Epithelial cell of proximal tubule (primary cell): ENCODE results near the gene KIAA0586. TPM values are rescaled to one million over a fixed set of nuclear protein-coding genes. Genes with fewer than 3 reads are reported as not detected.
"Not testable (repeated sequence)": the region's sequence is repeated elsewhere in the genome, so short reads cannot be mapped to it uniquely, and the experiment has no call there.

Experiments
- DNase-seq: peaks from one replicate; pipeline ENCODE4 v3.0.0-alpha.2; 2011; ENCODE audit warnings: low read depth
- H3K4me3 ChIP-seq: 2 replicates; pipeline ENCODE4 v1.5.1; 2011; ENCODE audit warnings: low read depth, mild to moderate bottlenecking, low read length
- CTCF ChIP-seq: conservative IDR thresholded peaks from 2 replicates; pipeline ENCODE4 v1.5.1; 2012; ENCODE audit warnings: low read depth, mild to moderate bottlenecking, low read length
- total RNA-seq: library from RNA; depleted of rRNA; stranded (reverse); fragments of >200 nt; gene quantifications from 2 replicates; pipeline ENCODE4 v1.2.3, GENCODE V29; 2015

The KIAA0586 gene
- total RNA-seq, 1 donor from 2014 or later, result 11.2 TPM

GRCh38 chr14:58517592-58517991, 90.1 kb downstream of the KIAA0586 start:
- no peak for TF ChIP-seq CTCF
- no peak for DNase-seq
- no peak overlapping the region for H3K4me3 ChIP-seq

GRCh38 chr14:58525691-58526090, 98.2 kb downstream of the KIAA0586 start:
- not testable (repeated sequence) for DNase-seq, H3K4me3 ChIP-seq

GRCh38 chr14:58533446-58533845, 105.9 kb downstream of the KIAA0586 start:
- H3K4me3 ChIP-seq, result no peak overlapping the region
- no peak for DNase-seq
- TF ChIP-seq CTCF, result no peak

GRCh38 chr14:58535044-58535443, 107.5 kb downstream of the KIAA0586 start:
- TF ChIP-seq CTCF, result no peak

GRCh38 chr14:58537004-58537403, 109.5 kb downstream of the KIAA0586 start:
- TF ChIP-seq CTCF, result no peak
- DNase-seq, result no peak
- no peak overlapping the region for H3K4me3 ChIP-seq

More at GRCh38 chr14:58535044-58535443, 107.5 kb downstream of the KIAA0586 start:
- no peak for DNase-seq
- H3K4me3 ChIP-seq, result no peak overlapping the region

GRCh38 chr14:58540749-58541632, 113.5 kb downstream of the KIAA0586 start:
- no peak for DNase-seq
- no peak overlapping the region for H3K4me3 ChIP-seq
- TF ChIP-seq CTCF, result no peak

GRCh38 chr14:58541633-58542022, 114.1 kb downstream of the KIAA0586 start:
- no peak for DNase-seq
- H3K4me3 ChIP-seq, result no peak overlapping the region
- no peak for TF ChIP-seq CTCF
